LoVo (cell line): ENCODE measurements around the gene APBA2.
"Not testable (repeated sequence)": the region's sequence is repeated elsewhere in the genome, so short reads cannot be mapped to it uniquely, and the experiment has no call there.

ENCODE experiments used
- DNase-seq: peaks from one replicate; pipeline ENCODE4 v3.0.0-alpha.2; 2016; ENCODE audit warnings: low spot score

The APBA2 gene

DNA sequence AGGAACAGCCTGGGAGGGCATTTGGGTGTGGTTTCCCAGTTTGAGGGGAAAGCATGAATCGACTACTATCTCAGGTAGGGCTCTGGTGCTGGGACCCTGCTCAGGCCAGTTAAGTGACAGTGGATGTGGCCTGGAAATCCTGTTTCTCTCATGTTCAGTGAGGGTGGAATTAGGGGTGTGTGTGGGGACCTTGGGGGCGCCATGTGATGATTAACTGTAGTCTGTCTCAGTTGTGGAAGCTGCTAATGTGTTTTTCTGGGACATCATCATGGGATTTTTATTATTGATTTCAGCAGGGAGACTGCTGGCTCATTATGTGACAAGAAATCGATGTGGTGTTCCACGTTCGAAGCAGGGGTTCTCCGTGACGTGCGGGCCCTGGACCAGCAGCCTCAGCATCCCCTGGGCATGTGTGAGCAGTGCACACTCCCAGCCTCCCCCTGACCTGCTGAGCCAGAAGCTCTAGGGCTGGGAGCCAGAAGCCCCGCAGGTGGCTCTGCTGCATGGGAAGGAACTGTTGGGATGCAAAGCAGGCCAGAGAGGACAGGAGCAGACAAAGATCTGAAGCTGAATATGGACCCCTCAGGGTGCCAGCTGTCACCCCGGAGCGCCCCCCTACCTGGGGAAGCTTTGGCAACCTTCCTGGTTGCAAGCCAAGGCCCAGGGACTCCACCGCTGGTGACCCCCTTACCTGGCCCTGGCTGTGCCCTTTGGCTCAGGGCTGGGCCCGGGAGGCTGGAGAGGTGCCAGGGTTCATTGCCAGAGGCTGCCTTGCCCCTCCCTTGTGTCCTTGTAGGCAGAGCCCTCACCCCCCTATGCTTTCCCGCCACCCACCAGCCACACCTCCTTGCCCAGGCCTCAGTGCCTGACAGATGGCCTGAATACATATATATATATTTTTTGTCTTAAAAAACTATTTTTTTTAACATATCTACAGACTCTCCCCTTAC, 149.8 kb downstream of the APBA2 start:
- no peak for DNase-seq

DNA sequence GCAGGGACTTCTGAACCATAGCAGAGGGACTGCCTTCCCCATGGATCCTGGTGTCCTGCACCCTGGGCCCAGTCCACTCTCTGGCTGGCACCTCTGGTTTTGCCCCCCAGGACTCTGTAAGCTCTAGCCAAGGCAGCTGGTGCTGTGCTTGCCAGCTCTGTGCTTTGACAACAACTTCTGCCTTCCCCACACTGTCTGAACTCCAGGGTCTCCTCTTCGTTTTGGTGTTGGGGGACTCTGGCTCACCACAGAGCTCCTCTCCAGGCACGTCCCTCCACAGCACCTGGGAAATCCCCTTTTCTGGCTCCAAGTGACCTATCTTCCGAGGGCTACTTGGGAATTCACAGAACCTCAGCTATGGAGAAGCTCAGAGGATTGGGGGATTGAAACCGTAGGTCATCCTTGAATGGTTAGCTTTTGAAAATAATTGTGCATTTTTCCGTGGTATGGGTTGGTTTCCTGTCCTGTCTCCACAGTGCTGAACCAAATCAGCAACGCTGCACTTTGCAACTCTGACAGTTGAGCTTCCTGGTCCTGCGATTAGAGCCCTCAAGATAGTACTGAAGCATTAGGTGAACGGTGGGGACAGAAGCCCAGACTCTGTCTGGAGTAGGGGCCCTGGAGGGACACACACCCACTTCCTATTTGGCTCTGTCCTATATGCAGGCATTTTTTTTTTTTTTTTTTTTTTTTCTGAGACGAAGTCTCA, 152.4 kb downstream of the APBA2 start:
- no peak for DNase-seq

DNA sequence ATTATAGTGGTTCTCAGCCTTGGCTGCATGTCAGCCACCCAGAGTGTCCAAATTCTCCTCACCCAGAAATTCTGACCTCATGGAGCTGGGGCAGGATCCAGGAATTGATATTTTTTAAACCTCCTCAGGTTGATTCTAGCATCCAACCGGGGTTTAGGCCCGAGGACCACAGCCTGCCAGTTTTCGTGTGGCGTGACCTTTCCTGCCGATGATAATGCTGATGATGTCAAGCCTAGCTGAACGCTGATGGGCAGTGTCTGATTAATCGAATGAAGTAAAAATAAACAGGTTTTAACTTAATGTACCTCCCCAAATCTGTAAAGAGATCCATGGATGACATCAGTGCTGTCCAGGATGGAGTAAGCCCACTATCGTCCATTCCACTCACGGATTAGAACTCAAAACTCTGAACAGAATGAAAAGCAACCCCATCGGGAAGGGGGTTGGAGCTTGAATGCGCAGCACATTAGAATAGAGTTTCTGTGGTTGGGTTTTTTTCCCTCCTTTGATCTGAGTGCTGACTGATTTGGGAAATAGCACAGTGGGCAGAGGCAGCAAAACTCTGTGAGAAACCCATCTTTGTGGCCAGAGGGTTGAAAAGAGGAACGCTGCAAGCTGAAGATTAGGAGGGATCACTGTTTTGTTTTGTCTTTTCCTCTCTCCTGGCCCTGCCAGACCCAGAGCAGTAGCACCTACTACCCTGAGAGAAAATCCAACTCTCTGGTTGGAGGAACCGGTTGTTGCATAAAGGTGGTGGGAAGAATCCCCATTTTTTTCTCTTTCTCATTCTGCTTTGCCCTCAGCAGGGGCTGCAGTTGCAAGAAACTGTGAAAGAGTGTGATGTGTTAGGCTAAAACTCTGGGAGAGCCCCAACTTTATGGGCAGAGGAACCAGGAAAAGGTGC, 153.9 kb downstream of the APBA2 start:
- no peak for DNase-seq

DNA sequence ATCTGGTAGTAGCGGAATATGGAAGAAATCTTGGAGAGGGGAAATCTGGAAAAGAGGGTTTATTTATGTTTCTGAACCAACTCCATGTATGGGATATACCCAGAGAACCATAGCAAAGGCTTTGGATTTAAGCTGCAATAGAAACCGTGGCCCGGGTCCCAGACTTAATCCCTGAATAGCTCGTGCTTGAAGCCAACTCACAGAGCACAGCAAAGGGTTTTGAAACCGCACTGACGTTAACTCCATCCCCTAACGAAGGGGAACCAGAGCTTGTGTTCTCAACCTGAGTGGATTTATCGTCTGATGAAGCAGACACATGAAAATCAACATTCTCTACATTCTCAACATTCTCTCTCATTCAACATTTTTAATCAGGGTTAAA, 154.6 kb downstream of the APBA2 start:
- no peak for DNase-seq

DNA sequence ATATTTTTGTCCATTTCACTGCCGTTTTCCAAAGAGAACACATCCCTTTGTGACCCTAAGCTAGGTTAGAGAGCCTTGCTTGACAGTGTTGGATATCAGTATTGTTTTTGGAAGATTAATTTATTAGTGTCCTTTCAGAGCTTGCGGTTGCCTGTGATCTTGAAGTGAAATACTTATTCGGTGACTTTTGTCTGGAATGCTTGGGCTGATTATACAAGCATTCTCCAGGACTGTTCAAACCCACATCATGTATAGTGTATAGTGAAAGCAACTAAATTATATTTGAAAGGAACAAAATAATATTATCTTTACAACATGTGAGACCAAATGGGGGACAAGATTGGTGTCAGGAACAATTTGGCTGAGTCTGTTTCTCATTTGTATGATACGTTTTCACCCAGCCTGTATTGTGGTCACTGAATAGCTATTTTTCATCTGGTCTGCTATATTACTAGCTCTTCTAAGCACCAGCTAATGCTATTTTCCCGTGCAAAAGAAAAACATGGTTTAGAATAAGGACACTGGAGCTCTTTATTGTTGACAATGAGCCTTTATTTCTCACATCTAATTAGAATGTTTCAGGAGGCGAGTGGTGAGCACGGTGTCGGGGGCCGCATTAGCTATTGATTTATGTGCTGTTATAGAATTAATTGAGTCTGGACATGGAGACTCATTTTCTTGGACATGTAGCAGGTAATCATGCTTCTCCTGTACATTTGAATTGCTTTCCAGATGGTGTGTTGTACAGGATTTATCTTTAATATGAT, 158.1 kb downstream of the APBA2 start:
- no peak for DNase-seq

DNA sequence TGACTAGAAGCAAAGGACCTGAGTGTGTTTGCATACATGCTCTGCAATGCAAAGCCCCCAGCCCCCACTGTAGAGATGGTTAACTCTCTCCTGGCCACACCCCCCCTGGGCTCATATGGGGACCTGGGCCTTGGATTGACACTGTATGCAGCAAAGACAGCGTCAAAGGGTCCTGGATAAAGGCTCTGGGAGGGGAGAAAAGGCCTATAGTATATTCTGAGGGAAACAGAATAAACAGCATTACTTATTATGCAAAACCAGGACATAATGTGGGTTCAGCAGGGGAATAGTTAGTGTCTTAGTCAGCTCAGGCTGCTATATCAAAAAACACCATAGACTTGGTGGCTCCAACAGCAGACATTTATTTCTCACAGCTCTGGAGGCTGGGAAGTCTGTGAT, 158.7 kb downstream of the APBA2 start:
- no peak for DNase-seq

DNA sequence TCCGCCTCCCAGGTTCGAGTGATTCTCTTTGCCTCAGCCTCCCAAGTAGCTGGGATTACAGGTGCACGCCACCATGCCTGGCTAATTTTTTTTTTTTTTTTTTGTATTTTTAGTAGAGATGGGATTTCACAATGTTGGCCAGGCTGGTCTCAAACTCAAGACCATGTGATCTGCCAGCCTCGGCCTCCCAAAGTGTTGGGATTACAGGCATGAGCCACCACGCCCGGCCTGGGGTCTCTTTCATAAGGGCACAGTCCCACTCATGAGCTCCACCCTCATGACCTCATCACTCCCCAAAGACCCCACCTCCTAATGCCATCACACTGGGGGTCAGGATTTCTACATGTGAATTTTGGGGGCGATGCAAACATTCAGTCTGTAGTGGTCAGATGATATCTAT, 159.4 kb downstream of the APBA2 start:
- not testable (repeated sequence) for DNase-seq

DNA sequence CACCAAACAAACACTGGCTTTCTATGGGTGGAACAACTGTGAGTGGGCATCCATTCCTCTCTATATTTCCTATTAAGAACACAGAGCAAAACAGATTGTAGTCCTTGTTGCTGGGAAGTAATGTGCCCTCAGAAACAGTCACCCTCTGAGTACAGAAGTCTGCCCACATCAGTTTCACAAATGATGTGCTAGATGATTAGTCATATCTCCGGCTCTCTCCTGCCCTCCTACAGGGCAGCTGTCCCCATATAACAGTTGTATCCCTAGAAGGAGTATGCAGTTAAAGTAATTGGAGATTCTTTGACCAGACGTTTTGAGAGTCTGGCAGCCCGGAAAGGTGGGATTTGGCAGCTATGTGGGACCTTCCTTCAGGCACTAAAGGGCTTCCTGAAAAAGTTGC, 159.9 kb downstream of the APBA2 start:
- DNase-seq = no peak

DNA sequence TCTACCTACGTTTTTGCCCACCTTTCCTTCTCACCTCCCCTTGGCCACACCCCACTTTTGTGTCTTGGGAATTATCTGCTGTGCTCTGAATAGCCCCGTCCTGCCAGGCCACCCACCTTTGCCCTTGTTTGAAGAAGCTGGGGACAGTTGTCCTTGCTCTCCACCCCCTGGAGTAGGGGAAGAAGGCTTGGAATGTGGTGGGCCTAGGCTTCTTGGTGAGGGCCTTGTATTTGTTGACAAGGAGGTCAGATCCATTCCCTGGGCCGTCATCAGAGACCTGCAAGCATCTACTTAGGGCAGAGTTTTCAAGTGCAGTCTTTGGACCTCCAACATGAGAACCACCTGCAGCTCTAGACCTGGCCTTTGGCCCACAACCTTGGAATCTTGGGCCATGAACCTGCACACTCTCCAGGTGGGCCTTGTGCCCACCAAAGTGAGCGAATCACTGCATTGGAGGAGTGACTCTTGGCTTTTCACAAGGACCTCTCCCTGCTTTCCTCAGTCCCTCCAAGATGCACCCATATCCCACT, 160.6 kb downstream of the APBA2 start:
- DNase-seq = no peak

DNA sequence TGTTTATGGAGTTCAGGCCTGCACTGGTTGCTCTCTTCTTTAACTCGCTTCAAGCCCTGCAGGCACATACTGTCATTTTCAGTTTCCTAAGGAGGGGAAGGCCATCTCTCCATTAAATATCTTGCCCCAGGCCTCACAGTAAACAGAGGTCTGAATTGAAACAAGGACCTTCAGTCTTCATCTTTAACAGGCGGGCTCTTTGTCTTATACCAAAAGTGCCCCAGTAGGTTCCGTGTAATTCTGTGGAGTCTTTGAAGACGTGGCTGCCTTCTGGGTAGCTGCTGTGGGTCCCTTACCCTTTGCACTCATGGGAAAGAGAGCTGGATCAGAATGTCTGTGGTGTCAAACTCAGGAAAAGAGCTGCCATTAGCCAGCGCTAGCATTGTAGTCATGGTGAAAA, 161.2 kb downstream of the APBA2 start:
- DNase-seq = no peak

DNA sequence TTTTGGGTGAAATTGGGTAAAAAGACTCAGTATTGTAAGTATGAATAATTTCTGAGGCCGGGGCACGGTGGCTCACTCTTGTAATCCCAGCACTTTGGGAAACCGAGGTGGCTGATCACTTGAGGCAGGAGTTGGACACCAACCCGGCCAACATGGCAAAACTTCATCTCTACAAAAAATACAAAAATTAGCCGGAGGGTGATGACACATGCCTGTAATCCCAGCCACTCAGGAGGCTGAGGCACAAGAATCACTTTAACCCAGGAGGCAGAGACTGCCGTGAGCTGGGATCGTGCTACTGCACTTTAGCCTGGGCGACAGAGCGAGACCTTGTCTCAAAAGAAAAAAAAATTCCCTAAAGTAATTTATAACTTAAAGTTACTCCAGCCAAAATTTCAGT, 162.2 kb downstream of the APBA2 start:
- no peak for DNase-seq

DNA sequence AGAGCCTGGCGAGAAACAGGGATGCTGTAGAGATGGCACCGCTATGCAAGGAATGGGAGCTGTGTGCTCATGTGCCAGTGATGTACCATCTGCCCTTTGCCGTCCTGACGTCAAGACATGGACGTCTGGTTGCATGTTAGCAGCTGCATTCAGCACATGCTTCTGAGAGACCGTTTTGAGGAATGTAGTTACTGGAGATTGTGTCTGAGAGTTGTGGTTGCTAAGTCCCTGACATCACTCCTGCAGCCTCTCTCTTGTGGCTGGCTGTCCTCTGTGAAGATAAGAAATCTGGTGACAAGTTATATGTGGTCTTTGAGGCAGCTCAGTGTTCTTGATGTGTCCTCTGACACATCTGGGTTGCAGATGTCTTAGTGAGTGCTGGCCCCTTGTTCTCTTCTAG, 165.1 kb downstream of the APBA2 start:
- DNase-seq = no peak

DNA sequence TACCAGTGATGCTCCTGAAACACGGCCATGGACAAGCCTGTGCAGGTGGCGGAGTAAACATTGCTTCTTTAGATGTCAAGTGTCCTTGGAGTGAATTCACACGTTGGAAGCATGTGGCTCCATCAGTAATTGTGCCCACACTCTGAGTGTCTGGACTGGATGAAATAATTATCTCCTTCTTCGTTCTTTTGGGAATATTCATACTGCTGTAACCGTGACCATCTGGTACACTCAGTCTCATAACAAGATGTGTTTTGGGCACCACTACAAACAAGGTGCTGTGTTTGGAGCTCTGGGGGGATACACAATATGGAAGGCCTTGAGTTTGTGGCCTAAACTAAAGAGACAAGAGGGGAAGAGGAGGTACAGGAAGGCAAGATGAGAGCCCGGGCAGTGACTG, 165.6 kb downstream of the APBA2 start:
- DNase-seq = no peak

DNA sequence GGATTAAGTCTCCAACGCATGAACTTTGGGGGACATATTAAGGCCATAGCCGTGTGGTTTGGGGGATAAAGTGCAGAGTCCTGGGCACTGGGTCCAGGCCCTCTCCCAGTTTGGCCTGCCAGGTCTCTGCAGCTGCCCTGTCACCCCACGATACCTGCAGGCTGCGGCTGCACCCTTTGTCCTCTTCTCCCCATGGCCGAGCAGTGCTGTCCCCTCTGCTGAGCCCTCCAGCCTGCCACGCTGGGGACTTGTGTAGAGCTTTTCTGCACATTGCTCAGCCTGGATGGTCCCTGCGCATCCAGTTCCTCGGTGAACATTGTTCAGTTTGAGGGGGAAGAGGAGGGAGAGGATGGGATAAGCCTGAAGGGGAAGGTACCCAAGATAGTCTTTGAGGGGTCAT, 167.2 kb downstream of the APBA2 start:
- no peak for DNase-seq

DNA sequence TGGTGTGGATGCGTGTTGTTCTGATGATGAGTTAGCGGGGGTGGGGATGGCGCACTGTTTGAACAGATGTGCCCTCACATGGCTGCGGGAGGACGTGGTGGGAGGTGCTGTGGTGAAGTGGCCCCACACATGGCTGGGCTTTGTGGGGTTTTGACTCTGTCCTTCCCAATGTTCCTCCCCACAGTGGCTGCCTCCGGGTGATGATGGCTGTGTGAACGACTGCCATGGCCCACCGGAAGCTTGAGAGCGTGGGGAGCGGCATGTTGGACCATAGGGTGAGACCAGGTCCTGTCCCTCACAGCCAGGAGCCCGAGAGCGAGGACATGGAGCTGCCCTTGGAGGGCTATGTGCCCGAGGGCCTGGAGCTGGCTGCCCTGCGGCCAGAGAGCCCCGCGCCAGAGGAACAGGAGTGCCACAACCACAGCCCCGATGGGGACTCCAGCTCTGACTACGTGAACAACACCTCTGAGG, 167.9 kb downstream of the APBA2 start:
- DNase-seq = no peak

DNA sequence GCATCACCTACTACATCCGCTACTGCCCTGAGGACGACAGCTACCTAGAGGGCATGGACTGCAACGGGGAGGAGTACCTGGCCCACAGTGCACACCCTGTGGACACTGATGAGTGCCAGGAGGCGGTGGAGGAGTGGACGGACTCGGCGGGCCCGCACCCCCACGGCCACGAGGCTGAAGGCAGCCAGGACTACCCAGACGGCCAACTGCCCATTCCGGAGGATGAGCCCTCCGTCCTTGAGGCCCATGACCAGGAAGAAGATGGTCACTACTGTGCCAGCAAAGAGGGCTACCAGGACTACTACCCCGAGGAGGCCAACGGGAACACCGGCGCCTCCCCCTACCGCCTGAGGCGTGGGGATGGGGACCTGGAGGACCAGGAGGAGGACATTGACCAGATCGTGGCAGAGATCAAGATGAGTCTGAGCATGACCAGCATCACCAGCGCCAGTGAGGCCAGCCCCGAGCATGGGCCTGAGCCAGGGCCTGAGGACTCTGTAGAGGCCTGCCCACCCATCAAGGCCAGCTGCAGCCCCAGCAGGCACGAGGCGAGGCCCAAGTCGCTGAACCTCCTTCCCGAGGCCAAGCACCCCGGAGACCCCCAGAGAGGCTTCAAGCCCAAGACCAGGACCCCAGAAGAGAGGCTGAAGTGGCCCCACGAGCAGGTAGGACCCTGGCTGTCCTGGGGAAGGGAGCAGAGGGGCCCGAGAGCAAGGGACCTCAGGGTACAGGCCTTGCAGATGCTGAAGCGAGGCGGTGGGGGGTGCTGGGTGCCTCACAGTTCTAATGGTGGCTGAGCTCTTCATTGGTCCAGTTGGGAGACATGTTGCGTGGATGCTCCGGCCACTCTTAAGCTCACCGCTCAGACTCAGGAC, 168.6 kb downstream of the APBA2 start:
- no peak for DNase-seq

DNA sequence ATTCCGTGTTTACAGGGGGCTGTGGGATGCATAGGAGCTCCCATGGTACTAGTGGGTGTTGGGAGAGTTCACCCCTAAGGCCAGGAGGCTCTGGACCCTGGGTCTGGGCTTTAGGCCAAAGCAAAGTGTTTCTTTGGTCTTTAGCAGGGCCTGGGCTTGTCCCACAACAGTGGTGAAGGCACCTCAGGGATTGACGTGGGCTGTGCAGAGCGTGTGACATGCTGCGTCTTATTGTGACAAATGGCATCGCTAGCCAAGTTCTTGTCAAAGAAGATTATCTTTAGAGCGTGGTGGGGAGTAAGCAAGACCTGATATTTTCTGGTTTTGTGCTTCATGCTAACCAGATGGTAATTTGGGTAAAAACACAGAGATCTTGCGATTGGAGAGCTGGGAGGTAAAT, 170.1 kb downstream of the APBA2 start:
- no peak for DNase-seq

DNA sequence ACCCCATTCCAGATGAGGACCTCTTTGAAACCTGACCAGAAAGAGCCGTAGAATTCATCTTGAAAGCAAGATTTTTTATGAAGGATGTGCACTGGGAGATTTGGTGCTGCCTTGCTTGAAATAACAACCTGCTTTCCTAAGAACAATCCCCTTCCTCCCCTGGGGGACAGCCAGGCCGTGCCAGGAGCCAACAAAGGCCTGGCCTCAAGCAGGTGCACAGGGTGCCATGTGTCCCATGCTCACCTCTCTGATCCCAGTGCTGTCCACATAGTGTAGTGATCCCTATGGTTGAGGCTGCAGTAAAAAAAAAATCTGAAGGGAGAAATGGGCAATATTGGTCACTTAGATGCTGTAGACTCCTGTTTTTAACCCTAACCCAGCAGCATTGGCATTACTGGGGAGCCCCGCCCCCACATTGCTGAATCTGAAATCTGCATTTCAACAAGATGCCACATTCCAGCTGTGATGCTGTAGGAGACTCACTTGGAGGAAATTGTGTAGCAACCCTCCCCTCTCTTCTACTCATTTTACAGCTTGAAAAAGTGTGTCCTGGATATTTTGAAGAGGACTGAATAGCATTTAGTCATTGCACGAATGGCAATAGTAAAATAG, 171.2 kb downstream of the APBA2 start:
- DNase-seq = no peak

DNA sequence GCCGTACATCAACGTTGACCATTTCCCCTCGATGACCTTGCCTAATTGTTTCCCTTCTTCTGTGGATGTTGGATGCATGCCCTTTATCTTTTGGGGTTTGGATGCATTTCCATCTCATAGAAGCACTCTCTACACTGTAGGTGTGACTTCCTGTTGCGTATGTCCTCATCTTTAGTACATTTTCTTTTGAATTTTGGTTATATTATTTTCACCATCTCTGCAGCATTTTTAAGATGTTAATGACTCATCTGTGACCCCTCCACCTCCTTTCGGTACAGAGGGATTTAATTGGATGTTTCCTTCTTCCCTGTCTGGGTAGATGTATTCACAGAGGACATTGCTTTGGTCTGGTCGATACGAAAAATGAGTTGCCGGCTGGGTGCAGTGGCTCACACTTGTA, 172.1 kb downstream of the APBA2 start:
- no peak for DNase-seq
